Vagina (tissue), 2 donors: ENCODE data around the gene CALML3. TPM values are rescaled to one million over a fixed set of nuclear protein-coding genes. Genes with fewer than 3 reads are reported as not detected.

Experiments
- DNase-seq, 2 donors: peaks; one replicate each; pipeline ENCODE4 v3.0.0-alpha.2; 2017; ENCODE audit errors: extremely low spot score in 2 of 2
- H3K27ac ChIP-seq: fragments of 200-600 bp; sonication (generic); one replicate; pipeline ENCODE4 v1.5.1; 2019
- H3K27me3 ChIP-seq: fragments of 200-600 bp; sonication (generic); one replicate; pipeline ENCODE4 v1.5.1; 2019
- H3K36me3 ChIP-seq, 2 donors: fragments of 200-600 bp; sonication (generic); one replicate each; pipeline ENCODE4 v1.5.1; 2017 to 2019
- H3K4me1 ChIP-seq: fragments of 200-600 bp; sonication (generic); one replicate; pipeline ENCODE4 v1.5.1; 2019
- H3K4me3 ChIP-seq, 2 donors: fragments of 200-600 bp; sonication (generic); 1 replicate in 1 of 2; 2 replicates in 1 of 2; pipeline ENCODE4 v1.5.1; 2016 to 2019
- H3K9me3 ChIP-seq: fragments of 200-600 bp; sonication (generic); one replicate; pipeline ENCODE4 v1.5.1; 2019
- POLR2A ChIP-seq, 2 donors: fragments of 450-650 bp; IDR thresholded peaks; one replicate each; pipeline ENCODE4 v1.6.1; 2017; ENCODE audit warnings: antibody characterized with exemption in 2 of 2, mild to moderate bottlenecking in 2 of 2, moderate library complexity in 2 of 2
- POLR2AphosphoS5 ChIP-seq, 2 donors: sonication (generic); formaldehyde crosslinking; IDR thresholded peaks; one replicate each; pipeline ENCODE4 v1.9.0; 2017; ENCODE audit warnings: antibody characterized with exemption in 2 of 2, mild to moderate bottlenecking in 2 of 2, low read depth in 1 of 2; ENCODE audit not compliant: insufficient read depth in 1 of 2
- intact Hi-C: fragments of 100-400 bp; cut with DNase I; formaldehyde crosslinking; loops from one replicate; pipeline ENCODE4 v1.15.1; 2023
- total RNA-seq: library from RNA; depleted of rRNA; stranded (reverse); fragments of >200 nt; gene quantifications from one replicate; pipeline ENCODE4 v1.2.3, GENCODE V29; 2016
- TF ChIP-seq, protein P1 (sequence below), 3 experiments: fragments of 450-650 bp in 2 of 3; fragments of 200-600 bp in 1 of 3; sonication (generic) in 1 of 3; IDR thresholded peaks; one replicate each; pipeline ENCODE4 v1.5.1; 2017 to 2019; ENCODE audit warnings: antibody characterized with exemption in 3 of 3, mild to moderate bottlenecking in 2 of 3, moderate library complexity in 2 of 3

Gene CALML3
- total RNA-seq, 1 donor from 2014 or later, result 50.6 TPM

DNA sequence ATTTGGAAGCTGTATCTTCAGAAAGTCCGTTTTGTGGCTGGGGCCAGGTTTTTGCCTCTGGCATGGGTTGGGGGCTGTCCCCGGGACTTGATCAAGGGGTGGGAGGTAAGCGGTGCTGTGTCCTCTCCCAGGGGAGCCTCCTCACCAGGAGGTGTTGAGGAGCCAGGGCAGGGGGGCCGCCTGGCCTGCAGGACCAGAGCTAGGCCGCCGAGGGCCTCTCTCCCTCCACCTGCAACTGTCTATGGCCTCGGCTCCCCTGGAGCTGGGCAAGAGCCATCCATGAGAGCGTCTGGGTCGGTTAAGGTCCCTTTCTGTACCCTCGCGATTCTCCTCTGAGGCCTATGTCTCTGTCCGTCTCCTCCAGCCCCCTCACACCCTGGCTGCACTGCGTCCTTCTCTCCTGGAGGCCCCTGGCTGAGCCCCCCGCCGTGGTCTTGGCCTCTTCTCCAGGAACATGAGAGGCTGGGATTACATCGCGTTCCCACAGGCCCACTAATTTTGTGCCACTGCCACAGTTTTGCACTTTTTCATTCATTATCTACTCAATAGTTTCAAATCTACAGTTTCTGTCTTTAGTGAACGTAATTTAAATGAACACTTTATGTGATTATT is 46.0 kb upstream of the CALML3 start:
- intact Hi-C loops, result no loop called here
- H3K27me3 ChIP-seq, result no peaks in the 10 kb centered on the region
- DNase-seq, result no peak
- no peaks in the 10 kb centered on the region for H3K9me3 ChIP-seq
- TF ChIP-seq POLR2A (IDR thresholded peaks at IDR 0.05), result no peak
- no peak for TF ChIP-seq POLR2AphosphoS5 (IDR thresholded peaks at IDR 0.05; ENCODE audit: insufficient read depth in 1 of 2, low read depth in 1 of 2)
- TF ChIP-seq, protein P1, sequence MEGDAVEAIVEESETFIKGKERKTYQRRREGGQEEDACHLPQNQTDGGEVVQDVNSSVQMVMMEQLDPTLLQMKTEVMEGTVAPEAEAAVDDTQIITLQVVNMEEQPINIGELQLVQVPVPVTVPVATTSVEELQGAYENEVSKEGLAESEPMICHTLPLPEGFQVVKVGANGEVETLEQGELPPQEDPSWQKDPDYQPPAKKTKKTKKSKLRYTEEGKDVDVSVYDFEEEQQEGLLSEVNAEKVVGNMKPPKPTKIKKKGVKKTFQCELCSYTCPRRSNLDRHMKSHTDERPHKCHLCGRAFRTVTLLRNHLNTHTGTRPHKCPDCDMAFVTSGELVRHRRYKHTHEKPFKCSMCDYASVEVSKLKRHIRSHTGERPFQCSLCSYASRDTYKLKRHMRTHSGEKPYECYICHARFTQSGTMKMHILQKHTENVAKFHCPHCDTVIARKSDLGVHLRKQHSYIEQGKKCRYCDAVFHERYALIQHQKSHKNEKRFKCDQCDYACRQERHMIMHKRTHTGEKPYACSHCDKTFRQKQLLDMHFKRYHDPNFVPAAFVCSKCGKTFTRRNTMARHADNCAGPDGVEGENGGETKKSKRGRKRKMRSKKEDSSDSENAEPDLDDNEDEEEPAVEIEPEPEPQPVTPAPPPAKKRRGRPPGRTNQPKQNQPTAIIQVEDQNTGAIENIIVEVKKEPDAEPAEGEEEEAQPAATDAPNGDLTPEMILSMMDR (IDR thresholded peaks at IDR 0.05), result no peak
- no peak overlapping the region for H3K4me3 ChIP-seq
- no peaks in the 10 kb centered on the region for H3K36me3 ChIP-seq
- H3K27ac ChIP-seq, result no peak overlapping the region
- no peaks in the 10 kb centered on the region for H3K4me1 ChIP-seq

DNA sequence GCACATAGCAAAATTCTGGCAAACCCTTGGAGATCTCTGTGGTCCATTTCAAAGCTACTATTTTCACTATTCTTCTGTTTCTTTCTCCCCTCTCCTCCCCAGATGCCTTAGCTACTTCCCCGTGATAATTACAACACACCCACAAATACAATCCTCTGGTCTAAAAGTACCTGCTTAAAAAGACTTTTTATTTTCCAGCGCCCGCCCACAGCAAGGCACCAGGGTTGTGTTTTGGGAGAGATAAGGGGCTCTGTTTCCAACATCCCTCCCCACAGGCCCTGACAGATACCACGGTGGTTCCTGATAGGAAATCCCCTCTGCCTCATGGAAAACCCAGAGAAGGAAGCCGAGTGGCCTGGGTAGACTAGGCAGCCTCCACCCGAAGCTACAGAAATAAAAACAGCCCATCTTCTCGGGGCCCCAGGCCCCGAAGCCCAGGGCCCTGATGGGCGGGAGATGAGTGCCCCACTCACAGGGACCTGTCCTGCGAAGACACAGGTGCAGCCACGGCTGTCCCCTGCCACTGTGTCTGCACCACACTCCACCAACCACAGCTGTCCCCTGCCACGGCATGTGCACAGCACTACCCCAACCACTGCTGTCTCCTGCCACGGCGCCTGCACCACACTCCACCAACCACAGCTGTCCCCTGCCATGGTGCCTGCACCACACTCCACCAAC is 45.1 kb upstream of the CALML3 start:
- intact Hi-C loops, result no loop called here
- no peak overlapping the region for H3K4me3 ChIP-seq

DNA sequence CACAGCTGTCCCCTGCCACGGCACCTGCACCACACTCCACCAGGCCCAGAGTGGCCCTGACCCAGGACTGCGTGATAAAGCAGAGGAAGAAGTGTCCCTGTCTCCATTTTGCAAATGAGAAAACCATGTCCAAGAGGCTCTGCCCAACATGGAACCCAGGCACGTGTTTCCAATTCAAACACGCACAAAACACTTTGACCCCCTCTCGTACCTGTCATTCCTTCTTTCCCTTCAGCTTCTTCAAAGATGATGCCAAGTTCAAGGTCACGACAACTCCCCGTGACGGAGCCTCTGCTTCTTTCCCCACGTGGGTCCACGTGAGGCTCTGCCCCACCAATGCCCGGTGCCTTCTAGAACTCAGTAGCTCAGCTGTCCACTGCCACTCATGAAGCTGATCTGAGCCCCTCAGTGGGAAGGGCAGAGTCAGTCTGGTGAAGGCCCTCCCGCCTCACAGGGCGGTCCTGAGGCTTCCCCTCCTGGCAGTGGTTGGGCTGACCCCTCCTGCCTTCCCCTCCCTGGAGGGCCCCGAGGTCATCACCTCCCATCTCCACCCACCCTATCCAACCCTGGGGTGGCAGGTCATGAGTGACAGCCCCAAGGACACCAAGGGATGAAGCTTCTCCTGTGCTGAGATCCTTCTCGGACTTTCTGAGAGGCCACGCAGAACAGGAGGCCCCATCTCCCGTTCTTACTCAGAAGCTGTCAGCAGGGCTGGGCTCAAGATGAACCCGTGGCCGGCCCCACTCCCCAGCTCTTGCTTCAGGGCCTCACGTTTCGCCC is 44.4 kb upstream of the CALML3 start:
- no peak for TF ChIP-seq POLR2A (IDR thresholded peaks at IDR 0.05)
- TF ChIP-seq, protein P1 (IDR thresholded peaks at IDR 0.05), result no peak
- no peak for TF ChIP-seq POLR2AphosphoS5 (IDR thresholded peaks at IDR 0.05; ENCODE audit: insufficient read depth in 1 of 2, low read depth in 1 of 2)
- no peaks in the 10 kb centered on the region for H3K9me3 ChIP-seq

More for the DNA sequence above, 45.1 kb upstream of the CALML3 start:
- no peaks in the 10 kb centered on the region for H3K9me3 ChIP-seq
- no peak for TF ChIP-seq POLR2AphosphoS5 (IDR thresholded peaks at IDR 0.05; ENCODE audit: insufficient read depth in 1 of 2, low read depth in 1 of 2)
- TF ChIP-seq POLR2A (IDR thresholded peaks at IDR 0.05), result no peak
- TF ChIP-seq, protein P1 (IDR thresholded peaks at IDR 0.05), result no peak
- DNase-seq, result no peak
- no peaks in the 10 kb centered on the region for H3K4me1 ChIP-seq
- no peak overlapping the region for H3K27ac ChIP-seq
- no peaks in the 10 kb centered on the region for H3K36me3 ChIP-seq
- no peaks in the 10 kb centered on the region for H3K27me3 ChIP-seq

DNA sequence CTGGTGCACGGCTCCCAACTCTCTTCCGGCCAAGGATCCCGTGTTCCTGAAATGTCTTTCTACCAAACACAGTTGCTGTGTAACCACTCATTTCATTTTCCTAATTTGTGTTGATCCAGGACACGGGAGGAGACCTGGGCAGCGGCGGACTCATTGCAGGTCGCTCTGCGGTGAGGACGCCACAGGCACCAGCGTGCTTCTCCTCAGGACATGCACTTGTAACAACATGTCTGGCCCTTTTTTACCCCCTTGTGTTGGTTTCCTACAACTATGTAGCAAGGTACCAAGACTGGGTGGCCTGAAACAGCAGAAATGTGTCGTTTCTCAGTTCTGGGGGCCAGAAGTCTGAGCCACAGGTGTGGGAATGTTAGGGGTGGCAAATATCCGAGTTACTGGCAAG is 43.6 kb upstream of the CALML3 start:
- Histone ChIP-seq H3K4me1 (no peaks in the 10 kb centered on the region), H3K27me3 (no peaks in the 10 kb centered on the region), H3K27ac (no peak overlapping the region), H3K9me3 (no peaks in the 10 kb centered on the region), H3K36me3 (no peaks in the 10 kb centered on the region), H3K4me3 (no peak overlapping the region)
- TF ChIP-seq POLR2A (IDR thresholded peaks at IDR 0.05) (no peak), POLR2AphosphoS5 (IDR thresholded peaks at IDR 0.05; ENCODE audit: insufficient read depth in 1 of 2, low read depth in 1 of 2) (no peak)
- TF ChIP-seq, protein P1 (IDR thresholded peaks at IDR 0.05), result no peak
- intact Hi-C loops, result no loop called here
- DNase-seq, result no peak

More for the DNA sequence above, 44.4 kb upstream of the CALML3 start:
- Histone ChIP-seq H3K36me3 (no peaks in the 10 kb centered on the region), H3K27me3 (no peaks in the 10 kb centered on the region), H3K4me1 (no peaks in the 10 kb centered on the region), H3K27ac (no peak overlapping the region), H3K4me3 (no peak overlapping the region)
- no peak for DNase-seq
- intact Hi-C loops, result no loop called here
